CD4-positive, alpha-beta T cell treated with Interleukin-15 for 1 hour (primary cell): ENCODE measurements around the gene TNRC18.

ENCODE experiments used
- DNase-seq: peaks from one replicate; pipeline ENCODE4 v3.0.0-alpha.2; 2020

The TNRC18 gene

GRCh38 chr7:5448378-5449037, 24.9 kb upstream of the TNRC18 start:
- DNase-seq = no peak

GRCh38 chr7:5445981-5446594, 22.5 kb upstream of the TNRC18 start:
- no peak for DNase-seq

- DNase-seq = no peak
Measured at GRCh38 chr7:5443678-5444077, 20.0 kb upstream of the TNRC18 start.

- DNase-seq = no peak
Measured at GRCh38 chr7:5442757-5443305, 19.2 kb upstream of the TNRC18 start.

- no peak for DNase-seq
Measured at GRCh38 chr7:5441840-5442503, 18.3 kb upstream of the TNRC18 start.

- no peak for DNase-seq
Measured at GRCh38 chr7:5439572-5440496, 16.2 kb upstream of the TNRC18 start.

GRCh38 chr7:5439209-5439571, 15.6 kb upstream of the TNRC18 start:
- no peak for DNase-seq

GRCh38 chr7:5437987-5438386, 14.4 kb upstream of the TNRC18 start:
- no peak for DNase-seq

GRCh38 chr7:5437348-5437892, 13.8 kb upstream of the TNRC18 start:
- DNase-seq = no peak

- no peak for DNase-seq
Measured at GRCh38 chr7:5436003-5436678, 12.5 kb upstream of the TNRC18 start.

- DNase-seq = no peak
Measured at GRCh38 chr7:5435291-5436002, 11.8 kb upstream of the TNRC18 start.

GRCh38 chr7:5433181-5433580, 9.5 kb upstream of the TNRC18 start:
- no peak for DNase-seq

GRCh38 chr7:5432691-5433090, 9.1 kb upstream of the TNRC18 start:
- DNase-seq = no peak

GRCh38 chr7:5431560-5432015, 8.0 kb upstream of the TNRC18 start:
- DNase-seq = no peak

GRCh38 chr7:5430612-5430947, 6.9 kb upstream of the TNRC18 start:
- no peak for DNase-seq

- no peak for DNase-seq
Measured at GRCh38 chr7:5429857-5430611, 6.4 kb upstream of the TNRC18 start.

- no peak for DNase-seq
Measured at GRCh38 chr7:5429253-5429856, 5.7 kb upstream of the TNRC18 start.

GRCh38 chr7:5428478-5429252, 5.0 kb upstream of the TNRC18 start:
- DNase-seq = no peak

GRCh38 chr7:5426226-5426475, 2.5 kb upstream of the TNRC18 start:
- DNase-seq = no peak
